CD4-positive, alpha-beta T cell treated with Interleukin-4 for 1 hour (primary cell): ENCODE measurements around the gene CDYL2.

Experiments
- DNase-seq, 2 donors: peaks; one replicate each; pipeline ENCODE4 v3.0.0-alpha.2; 2020 to 2022

The CDYL2 gene

DNA sequence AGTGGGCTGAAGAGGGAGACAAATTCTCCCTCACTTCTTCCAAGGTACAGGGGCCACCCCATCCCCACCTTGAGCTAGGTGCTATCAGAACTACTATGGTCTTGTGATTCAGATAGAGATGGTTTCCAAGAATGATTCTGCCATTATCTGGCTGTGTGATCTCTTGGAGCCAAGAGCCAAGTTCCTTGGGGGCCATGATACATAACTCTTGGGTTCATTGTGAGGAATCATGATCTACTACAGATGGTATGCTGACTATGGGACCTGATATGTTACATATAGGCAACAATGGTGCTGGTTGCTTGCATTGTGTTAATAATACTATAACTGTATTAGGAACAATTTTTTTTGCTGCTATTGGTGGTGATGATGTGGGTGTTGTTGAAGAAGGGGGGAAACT, 217.9 kb downstream of the CDYL2 start:
- DNase-seq = no peak

DNA sequence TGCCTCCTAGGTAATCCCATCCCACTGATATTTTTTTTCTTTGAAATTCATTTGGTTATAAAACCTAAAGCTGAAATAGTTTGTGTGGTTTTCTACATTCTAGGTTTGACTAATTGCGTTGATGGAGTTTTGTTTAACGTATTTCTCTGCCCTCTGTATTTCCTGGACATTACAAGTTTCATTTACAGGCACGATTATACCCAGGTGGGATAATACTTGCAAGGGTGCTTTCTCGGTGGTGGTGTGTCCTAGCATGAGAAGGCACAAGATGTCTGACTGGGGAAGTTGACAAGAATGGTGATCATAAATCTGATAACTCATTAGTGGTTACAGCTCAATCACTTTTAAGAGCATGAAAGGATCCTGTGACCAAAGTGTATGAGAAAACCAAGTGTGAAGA, 218.6 kb downstream of the CDYL2 start:
- DNase-seq = peak in 1 of 2 donors; percentile 21

DNA sequence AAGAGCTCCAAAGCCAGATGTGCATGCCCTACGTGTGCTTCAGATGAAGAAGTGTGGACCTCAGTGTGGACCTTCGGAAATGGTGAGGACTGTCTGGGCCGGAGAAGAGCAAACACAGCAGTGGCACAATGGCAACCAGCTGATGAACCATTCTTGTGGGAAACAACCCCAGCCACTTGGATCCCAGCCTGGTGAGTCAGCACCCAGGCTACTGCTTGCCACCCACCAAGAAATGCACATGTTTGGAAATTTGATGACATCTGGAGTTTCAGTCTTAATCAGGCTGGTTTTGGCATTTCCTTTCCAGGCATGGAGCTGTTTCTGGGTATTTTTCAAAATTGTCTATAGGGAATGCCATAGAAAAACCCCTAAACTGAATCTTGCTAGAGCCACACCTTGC, 220.9 kb downstream of the CDYL2 start:
- DNase-seq = no peak

DNA sequence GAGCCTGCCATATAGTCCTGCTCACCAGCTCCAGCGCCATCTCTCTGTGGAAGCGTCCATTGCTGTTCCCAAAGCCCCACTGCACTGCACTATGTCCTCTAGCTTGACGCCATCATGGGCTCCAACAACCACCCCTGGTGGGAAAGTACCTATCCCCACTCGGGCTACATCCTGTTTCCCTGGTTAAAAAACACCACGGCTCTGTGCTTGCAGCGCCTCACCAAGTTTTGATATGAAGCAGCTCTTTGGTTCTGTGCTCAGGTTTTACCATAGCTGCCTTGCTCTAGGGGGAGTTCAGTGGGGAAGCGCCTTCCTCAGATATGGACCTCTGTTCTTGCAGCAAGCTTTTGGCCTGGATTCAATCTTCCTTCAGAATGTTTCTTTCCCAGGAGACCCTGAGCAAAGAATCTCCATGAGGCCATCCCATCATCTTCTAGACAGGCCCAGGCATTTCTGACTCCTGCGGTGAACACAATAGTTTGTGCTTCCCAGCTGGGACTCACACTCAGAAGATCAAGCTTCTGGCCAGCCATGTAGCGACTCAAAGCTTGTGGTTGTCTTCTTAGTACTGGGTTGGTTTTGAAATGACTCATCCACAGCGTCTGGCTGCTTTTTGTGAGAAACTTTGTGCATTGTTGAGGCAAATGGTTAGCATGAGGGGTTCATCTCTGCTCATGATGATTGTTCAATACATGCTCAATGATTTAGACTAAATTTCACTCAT, 224.1 kb downstream of the CDYL2 start:
- peak; percentile 49 to 73 for DNase-seq

DNA sequence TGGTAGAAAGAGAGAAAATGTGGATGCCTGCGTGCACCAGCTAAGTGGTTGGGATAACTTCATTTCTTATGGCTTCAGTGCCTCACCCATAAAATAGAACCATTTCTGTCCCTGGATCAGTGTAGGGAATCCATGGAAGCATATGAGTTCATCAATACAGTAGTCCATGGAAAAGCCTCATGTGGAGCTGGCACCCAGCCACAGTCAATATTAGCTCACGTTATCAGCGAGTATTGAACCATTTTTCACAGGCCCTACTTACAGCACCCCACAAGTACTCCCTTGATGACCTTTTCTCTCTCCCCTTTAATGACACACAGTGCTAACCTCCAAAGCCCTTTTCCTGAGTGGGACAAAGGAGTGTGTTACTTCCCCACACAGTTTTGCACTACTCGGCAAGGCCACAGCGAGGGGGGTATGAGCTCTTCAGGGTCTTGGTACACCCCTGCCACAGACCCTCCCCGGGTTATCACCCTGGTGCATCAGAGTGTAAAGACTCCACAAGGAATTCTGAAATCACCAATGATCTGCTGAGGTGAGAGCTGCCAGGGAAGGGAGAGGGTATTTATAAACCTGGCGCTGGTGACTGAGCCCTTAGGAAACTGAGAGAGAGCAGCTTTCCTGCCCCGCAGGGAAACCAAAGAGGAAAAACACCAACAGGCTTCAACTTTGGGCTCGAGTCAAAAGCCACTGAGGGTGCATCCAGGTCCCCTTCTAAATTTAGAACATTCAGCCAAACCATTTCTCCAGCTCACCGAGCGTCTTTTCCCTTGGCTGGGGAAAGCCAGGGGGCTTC, 226.7 kb downstream of the CDYL2 start:
- no peak for DNase-seq

DNA sequence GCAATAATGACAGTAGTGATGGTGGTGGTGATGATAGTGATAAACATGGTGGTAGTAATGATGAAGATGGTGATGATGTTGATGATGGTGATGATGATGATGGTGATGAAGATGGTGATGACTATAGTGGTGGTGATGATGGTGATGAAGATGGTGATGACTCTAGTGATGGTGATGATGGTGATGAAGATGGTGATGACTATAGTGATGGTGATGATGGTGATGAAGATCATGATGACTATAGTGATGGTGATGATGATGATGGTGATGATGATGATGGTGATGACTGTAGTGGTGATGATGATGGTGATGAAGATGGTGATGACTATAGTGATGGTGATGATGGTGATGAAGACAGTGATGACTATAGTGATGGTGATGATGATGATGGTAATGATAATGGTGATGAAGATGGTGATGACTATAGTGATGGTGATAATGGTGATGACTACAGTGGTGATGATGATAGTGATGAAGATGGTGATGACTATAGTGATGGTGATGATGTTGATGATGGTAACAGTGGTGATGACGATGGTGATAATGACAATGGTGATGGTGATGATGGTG, 228.0 kb downstream of the CDYL2 start:
- DNase-seq = no peak

DNA sequence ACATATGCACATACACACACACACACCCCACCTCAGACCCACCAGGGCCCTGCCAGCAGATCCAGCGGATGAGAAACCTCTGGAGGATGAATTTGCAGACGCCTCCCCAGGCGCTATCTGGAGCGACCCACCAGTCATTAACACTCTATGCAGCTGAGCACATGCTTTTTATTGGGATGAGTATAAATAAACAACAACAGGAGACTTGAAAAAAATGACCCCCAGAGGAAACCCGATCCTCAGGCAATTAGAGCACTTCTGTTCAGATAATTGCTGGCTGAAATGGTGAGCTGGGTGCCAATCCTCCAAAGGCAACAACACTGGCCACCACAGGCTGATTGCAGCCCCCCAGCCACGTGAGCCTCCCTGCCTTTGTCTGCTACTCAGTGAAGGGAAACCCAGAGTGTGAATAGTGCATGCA, 230.7 kb downstream of the CDYL2 start:
- no peak for DNase-seq

DNA sequence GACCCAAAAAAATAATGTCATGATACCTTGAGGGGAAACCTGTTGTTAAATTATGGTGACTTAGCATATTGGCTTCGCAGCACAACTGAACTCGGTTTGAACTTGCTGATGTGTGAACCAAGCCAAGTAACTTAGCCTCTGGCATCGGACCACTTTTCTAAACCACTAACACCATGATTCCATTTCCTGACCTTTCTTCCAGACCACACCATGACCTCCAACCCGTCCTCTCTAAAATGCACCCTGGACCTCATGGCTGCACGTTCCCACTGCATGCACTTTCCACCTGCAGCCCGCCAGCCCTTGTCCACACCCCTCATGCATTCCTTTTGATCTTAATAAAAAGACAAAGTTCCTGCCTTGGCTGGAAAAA, 234.3 kb downstream of the CDYL2 start:
- no peak for DNase-seq

DNA sequence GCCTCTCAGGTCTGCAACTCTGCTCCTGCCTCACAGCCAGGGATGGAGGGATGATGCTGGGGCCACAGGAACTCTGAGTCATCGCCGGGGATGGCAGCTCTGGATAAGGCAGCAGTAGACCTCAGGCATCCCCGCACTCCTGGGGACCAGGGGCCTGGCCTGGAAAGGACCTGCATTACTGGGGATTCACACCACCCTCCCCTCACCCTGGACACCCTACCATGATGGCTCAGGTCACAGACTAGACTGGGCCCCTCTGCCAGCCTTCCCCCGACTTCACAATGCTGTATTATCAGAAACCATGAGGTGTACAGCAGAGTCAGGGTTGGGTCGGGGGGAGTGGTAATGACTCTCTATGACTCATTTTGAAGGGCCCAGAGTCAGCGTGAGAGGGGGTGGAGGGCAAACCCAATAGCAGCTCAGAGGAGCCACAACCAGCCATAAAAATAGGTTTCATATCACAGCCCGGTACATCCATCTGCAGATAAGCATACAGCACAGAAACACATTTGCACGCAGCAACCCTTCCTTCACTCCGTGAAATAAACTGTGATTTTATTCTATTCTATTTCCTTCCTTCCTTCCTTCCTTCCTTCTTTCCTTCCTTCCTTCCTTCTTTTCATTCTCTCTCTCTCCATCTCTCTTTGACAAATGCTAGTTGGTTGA, 234.8 kb downstream of the CDYL2 start:
- DNase-seq = peak in 1 of 2 donors; percentile 37

DNA sequence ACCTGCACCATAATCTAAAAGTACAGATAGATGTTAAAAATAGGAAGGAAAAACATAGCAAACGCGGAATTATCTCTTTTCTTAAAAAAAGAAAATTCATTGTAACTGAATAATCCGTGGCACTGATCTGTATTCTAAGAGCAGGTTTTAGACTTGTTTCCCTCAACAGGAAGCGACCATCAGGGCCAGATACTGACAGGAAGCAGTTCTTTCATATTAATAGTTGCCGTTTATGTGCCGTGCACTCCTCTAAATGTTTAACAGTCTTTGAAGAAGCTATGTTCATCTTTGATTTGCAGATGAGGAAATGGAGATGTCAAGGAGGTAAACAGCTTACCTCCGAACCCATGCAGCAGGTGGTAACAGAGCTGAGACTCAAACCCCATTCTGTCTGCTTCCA, 240.0 kb downstream of the CDYL2 start:
- peak in 1 of 2 donors; percentile 27 for DNase-seq

DNA sequence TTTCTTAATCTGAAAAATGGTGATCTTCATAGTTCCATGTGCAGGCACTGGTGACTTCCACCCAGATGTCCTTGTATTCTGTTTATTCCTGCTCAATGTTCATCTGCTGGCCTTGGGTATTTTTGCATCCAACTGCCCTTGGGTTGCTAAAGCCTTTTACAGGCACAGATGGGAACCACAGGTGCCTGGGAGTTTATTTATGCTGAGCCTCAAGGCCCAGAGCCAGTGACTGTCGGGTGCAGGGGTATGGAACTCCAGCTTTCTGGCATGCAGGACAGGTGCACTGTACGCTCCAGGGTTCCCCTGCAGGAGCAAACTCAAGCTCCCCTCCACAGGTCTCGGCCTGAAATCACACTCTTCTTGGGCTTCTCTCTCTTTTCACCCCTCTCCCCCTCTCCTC, 241.3 kb downstream of the CDYL2 start:
- no peak for DNase-seq

DNA sequence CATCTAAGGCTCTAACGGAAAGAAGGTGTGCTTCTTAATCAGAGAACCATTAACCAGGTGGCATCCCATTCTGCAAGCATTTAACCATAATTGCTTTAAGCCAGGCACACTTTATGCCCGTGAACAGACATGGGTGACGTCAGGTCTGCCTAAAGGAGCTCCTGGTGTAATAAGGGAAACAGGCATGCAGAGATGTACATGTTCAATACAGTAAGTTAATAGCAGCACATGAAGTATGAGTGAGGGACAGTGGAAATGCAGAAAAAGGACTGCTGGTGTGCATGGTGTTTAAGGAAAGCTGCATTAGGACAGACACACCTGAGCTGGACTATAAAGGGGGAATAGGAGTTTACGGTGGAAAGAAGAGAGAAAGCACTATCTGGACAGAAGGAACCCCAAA, 245.0 kb downstream of the CDYL2 start:
- DNase-seq = no peak

DNA sequence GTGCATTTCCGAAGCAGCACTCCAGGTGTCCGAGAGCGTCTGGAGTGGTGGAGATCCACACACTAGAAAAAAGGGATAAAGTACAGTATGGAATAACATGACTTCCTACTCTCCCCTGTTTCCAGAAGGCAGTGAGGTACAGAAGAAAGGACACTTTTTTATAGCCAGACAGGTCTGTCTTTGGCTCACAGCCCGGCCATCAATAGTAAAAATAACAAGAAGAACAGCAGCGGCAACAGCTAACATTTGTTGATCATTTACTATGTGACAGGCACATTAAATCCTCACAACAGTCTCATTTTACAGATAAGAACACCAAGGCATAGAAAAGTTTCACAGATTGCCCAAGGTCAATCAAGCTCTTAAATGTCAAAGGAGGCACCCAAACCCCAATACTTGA, 247.4 kb downstream of the CDYL2 start:
- no peak for DNase-seq

DNA sequence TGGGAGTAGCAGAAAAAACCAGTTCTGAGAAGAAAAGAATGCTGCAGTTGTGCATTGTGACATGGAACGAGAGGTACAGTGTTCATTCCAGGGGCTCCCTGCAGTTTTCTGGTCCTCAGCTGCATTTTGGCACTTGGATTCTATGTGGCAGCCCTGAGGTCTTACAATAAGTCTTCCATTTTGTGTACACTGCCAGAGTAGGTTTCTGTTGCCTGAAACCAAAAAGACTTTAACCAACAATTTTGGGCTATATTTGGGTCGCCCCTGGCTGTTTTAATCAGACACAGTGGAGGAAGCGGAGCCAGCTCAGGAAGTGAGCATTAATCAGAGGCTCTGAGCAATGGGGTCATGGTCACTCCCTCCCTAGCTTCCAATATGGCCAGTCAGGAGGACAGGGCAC, 247.9 kb downstream of the CDYL2 start:
- no peak for DNase-seq

DNA sequence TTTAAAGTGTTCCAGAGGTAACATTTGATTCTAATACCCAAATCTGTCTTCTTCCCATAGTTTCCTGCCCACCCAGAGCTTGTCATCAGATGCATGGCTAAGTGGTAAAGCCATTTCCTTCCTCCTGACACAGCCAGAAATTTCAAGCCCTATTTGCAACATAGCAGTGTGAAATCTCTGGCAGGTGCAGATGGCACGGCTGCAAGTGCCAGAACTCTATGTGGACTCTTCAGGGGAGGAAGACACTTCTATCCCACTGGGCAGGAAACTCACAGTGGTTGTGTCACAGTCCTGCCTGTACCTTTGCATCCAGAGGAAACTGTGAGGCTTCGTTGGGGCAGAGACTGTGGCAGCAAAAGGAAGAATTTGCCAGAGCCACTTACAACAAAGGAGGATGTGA, 250.4 kb downstream of the CDYL2 start:
- no peak for DNase-seq

DNA sequence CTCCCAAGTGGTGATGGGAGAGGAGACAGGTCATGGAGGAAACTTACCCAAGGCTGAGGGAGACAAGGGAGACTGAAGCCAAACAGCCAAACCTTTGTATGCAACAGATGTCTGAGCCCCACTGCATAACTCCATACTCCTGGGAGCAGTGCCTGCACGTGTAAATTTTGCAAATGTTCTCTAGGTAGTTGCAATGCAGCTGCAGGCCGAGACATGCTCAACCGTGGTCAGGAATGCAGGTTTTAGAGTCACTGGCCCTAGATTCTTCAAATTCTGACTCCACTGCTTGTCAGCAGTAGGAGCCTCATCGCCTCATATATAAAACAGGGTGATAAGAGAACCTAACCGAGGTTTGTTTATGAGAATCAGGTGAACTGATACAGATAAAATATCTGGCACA, 252.1 kb downstream of the CDYL2 start:
- no peak for DNase-seq
